Measurements from ENCODE around the gene AUH. TPM values are rescaled to one million over a fixed set of nuclear protein-coding genes. Genes with fewer than 3 reads are reported as not detected.

Gene AUH
- total RNA-seq, 2 donors from 2014 or later, result 23.0 to 23.5 TPM

DNA sequence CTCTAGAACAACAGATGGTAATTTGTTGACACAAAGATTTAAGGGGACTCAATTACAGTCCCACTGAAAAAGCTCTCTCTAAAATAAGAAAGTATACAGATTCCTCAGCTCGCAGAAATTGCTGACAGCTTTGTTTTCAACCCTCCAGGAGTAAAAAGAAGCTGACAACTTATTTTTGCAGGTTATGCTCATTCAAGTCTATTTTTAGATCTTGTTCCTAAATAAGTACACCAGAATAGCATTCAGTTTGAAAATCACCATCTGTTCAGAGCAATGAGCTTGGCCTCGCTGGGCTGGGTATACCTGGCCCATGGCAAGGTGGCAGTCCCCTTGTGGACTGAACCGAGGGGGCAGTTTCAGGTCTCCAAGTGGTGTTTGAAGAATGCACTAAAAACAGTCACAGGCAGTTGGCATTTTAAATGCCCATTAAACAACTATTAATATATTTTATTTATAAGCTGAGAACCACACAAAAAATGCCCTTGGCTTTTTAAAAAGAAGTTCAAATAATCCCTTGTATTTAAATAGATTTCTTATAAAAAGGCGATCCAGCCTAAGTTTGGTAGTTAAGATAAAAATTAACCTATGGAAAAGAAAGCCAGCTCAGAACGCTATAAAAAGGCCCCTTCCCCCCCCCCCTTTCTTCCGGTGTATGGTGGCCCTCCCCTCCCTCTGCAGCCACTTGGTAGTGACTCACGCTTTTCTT lies 169.2 kb downstream of the AUH start:
- Histone ChIP-seq H3K9ac (ENCODE audit: extremely low read depth, low read length, poor library complexity, severe bottlenecking) (no peak overlapping the region), H3K4me1 (ENCODE audit: control insufficient read depth, insufficient read depth, low read length) (peaks cover 2% of the 10 kb centered on the region), H3K9me3 (ENCODE audit: control insufficient read depth, low read length) (no peaks in the 10 kb centered on the region), H3K36me3 (ENCODE audit: control insufficient read depth, insufficient read depth, low read length) (no peaks in the 10 kb centered on the region), H3K27me3 (ENCODE audit: control insufficient read depth, insufficient read depth, low read length, poor library complexity, severe bottlenecking) (peaks cover 17% of the 10 kb centered on the region), H3K4me3 (ENCODE audit: low read length) (peak overlapping the region; percentile 84), H3K27ac (ENCODE audit: low read depth, low read length) (peak overlapping the region; percentile 75)
- peaks cover 50% of the 10 kb centered on the region for H3K27me3 Mint-ChIP-seq (ENCODE audit: insufficient read depth)
- peaks cover 9% of the 10 kb centered on the region for H3K9me3 Mint-ChIP-seq
- H3K4me1 Mint-ChIP-seq, result peaks cover 13% of the 10 kb centered on the region
- no peak overlapping the region for H3K27ac Mint-ChIP-seq
- TF ChIP-seq, protein P1, sequence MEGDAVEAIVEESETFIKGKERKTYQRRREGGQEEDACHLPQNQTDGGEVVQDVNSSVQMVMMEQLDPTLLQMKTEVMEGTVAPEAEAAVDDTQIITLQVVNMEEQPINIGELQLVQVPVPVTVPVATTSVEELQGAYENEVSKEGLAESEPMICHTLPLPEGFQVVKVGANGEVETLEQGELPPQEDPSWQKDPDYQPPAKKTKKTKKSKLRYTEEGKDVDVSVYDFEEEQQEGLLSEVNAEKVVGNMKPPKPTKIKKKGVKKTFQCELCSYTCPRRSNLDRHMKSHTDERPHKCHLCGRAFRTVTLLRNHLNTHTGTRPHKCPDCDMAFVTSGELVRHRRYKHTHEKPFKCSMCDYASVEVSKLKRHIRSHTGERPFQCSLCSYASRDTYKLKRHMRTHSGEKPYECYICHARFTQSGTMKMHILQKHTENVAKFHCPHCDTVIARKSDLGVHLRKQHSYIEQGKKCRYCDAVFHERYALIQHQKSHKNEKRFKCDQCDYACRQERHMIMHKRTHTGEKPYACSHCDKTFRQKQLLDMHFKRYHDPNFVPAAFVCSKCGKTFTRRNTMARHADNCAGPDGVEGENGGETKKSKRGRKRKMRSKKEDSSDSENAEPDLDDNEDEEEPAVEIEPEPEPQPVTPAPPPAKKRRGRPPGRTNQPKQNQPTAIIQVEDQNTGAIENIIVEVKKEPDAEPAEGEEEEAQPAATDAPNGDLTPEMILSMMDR (conservative IDR thresholded peaks at IDR 0.05), result peak; percentile 11
- WGBS, 2 experiments (ENCODE audit: insufficient coverage in 1 of 2, insufficient read length in 1 of 2), result 52 to 100% methylated on average over 2 to 6 of the region's 7 CpGs
- DNase-seq, result no peak
- H3K36me3 Mint-ChIP-seq (ENCODE audit: low read depth), result no peaks in the 10 kb centered on the region
- H3K4me3 Mint-ChIP-seq, result peak overlapping the region; percentile 63

DNA sequence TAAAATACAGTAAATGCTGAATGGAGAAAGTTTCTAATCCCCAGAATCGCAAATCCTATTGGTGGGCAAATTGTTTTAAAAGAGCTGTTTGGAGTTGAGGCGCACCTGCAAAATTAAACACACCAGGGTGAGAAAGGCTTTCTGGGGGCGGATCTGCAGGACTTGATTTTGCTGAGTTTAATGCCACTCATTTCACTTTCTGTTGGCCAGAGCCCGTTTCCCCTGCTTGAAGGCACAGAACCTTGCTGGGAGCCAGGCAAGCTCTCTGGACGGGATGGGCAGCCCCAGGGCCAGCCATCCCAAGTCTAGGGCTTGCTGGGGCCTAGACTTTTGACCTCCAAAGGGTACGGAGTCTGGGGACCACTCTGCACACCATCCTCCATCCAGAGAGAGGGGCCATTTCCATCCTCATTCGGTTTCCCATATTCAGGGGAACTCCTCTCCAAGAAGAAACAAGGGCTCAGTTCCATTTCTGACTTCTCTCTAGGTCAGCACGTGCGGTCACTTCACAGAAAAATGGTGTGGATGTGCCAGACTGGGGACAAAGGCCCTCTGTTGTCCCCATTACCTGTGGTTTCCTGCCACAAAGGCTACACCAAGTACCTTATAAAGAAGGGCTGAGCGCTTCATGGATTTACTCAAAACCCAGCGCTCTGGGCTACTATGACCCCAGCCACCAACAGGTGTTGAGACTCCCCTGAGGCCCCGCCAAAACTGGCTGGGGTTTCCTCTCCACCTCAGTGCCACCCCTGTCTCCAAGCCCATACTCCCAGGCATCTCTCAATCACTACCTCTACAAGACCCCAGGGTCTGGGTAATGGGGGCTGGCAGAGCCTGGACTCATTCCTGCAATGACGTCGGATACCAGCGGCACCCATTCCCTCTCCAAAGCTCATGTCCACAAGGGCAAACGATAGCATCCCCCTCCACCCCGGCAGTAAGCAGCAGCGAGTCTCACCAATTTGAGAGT lies 170.0 kb downstream of the AUH start:
- no peaks in the 10 kb centered on the region for H3K36me3 Mint-ChIP-seq (ENCODE audit: low read depth)
- Histone ChIP-seq H3K27ac (ENCODE audit: low read depth, low read length) (no peak overlapping the region), H3K4me1 (ENCODE audit: control insufficient read depth, insufficient read depth, low read length) (peaks cover 2% of the 10 kb centered on the region), H3K27me3 (ENCODE audit: control insufficient read depth, insufficient read depth, low read length, poor library complexity, severe bottlenecking) (peaks cover 17% of the 10 kb centered on the region), H3K9me3 (ENCODE audit: control insufficient read depth, low read length) (no peaks in the 10 kb centered on the region), H3K9ac (ENCODE audit: extremely low read depth, low read length, poor library complexity, severe bottlenecking) (no peak overlapping the region), H3K36me3 (ENCODE audit: control insufficient read depth, insufficient read depth, low read length) (no peaks in the 10 kb centered on the region), H3K4me3 (ENCODE audit: low read length) (no peak overlapping the region)
- no peak overlapping the region for H3K4me3 Mint-ChIP-seq
- H3K4me1 Mint-ChIP-seq, result peaks cover 9% of the 10 kb centered on the region
- H3K9me3 Mint-ChIP-seq, result peaks cover 9% of the 10 kb centered on the region
- H3K27ac Mint-ChIP-seq, result no peak overlapping the region
- peaks cover 52% of the 10 kb centered on the region for H3K27me3 Mint-ChIP-seq (ENCODE audit: insufficient read depth)
- no peak for DNase-seq
- 93 to 94% methylated on average over 14 to 18 of the region's 18 CpGs for WGBS, 2 experiments (ENCODE audit: insufficient coverage in 1 of 2, insufficient read length in 1 of 2)
- TF ChIP-seq, protein P1 (conservative IDR thresholded peaks at IDR 0.05), result no peak

DNA sequence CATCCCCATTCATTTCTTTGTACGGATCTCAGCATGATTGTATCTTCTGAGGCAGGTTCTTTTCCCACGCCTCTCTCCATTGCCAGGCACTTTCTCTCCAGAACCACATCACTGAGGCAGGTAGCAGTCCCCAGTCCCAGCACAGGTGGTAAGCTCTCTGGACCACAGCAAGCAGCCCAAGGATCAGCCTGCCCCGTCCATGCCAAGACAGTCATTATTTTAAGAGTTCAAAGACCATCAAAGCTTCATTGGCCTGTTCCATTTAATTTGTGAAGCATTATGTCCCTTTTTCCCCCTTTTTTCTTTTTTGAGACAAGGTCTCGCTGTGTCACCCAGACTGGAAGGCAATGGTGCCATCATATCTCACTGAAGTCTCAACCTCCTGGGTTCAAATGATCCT lies 171.7 kb downstream of the AUH start:
- Mint-ChIP-seq H3K4me1 (peaks cover 9% of the 10 kb centered on the region), H3K9me3 (peaks cover 9% of the 10 kb centered on the region), H3K27ac (no peak overlapping the region), H3K36me3 (ENCODE audit: low read depth) (no peaks in the 10 kb centered on the region), H3K27me3 (ENCODE audit: insufficient read depth) (peaks cover 41% of the 10 kb centered on the region), H3K4me3 (no peak overlapping the region)
- 89 to 92% methylated on average over 4 of the region's 4 CpGs for WGBS, 2 experiments (ENCODE audit: insufficient coverage in 1 of 2, insufficient read length in 1 of 2)
- TF ChIP-seq, protein P1 (conservative IDR thresholded peaks at IDR 0.05), result no peak
- Histone ChIP-seq H3K36me3 (ENCODE audit: control insufficient read depth, insufficient read depth, low read length) (no peaks in the 10 kb centered on the region), H3K27me3 (ENCODE audit: control insufficient read depth, insufficient read depth, low read length, poor library complexity, severe bottlenecking) (peaks cover 13% of the 10 kb centered on the region), H3K9ac (ENCODE audit: extremely low read depth, low read length, poor library complexity, severe bottlenecking) (no peak overlapping the region), H3K27ac (ENCODE audit: low read depth, low read length) (no peak overlapping the region), H3K4me3 (ENCODE audit: low read length) (no peak overlapping the region), H3K9me3 (ENCODE audit: control insufficient read depth, low read length) (no peaks in the 10 kb centered on the region), H3K4me1 (ENCODE audit: control insufficient read depth, insufficient read depth, low read length) (peaks cover 2% of the 10 kb centered on the region)
- no peak for DNase-seq

All from endodermal cell (in vitro differentiated cells).